Left lobe of liver (tissue), 2 donors: ENCODE results near the gene MAVS. TPM values are rescaled to one million over a fixed set of nuclear protein-coding genes. Genes with fewer than 3 reads are reported as not detected.
"Not testable (repeated sequence)": the region's sequence is repeated elsewhere in the genome, so short reads cannot be mapped to it uniquely, and the experiment has no call there.

Experiments
- ATAC-seq: fragments of 200-7000 bp; cut with Tn5 transposase; one replicate; pipeline ENCODE4 v1.9.1; 2020; ENCODE audit warnings: mild to moderate bottlenecking, moderate library complexity
- DNase-seq: peaks from one replicate; pipeline ENCODE4 v3.0.0-alpha.2; 2020; ENCODE audit warnings: low spot score
- total RNA-seq: library from RNA; stranded (reverse); gene quantifications from one replicate; pipeline ENCODE4 v1.2.1, GENCODE V29; 2021
- donor health status: DM: no; HTN: no; CAD: no; lungs with moderate emphysema.
- donor health status: DM: no; HTN: yes; CAD: no.

Gene MAVS
- total RNA-seq, 1 donor from 2014 or later, result 21.9 TPM

DNA sequence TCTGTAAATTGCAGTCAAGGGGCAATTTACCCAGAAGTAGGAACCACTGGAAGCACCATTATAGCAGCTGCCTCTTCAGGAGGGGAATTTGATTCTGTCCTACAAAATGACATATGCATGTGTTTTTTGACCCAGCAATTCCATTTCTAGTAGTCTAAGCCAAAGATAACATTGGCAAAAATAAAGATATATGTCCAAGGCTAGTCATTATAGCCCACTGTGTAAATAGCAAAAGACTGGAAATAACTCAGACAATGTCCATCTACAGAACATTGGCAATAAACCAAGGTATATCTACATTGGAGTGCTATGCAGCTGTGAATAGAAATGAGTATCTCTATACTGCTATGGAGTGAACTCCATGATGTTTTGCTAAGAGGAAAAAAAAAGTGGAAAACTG lies 30.0 kb downstream of the MAVS start:
- DNase-seq, result no peak
- no peak for ATAC-seq

DNA sequence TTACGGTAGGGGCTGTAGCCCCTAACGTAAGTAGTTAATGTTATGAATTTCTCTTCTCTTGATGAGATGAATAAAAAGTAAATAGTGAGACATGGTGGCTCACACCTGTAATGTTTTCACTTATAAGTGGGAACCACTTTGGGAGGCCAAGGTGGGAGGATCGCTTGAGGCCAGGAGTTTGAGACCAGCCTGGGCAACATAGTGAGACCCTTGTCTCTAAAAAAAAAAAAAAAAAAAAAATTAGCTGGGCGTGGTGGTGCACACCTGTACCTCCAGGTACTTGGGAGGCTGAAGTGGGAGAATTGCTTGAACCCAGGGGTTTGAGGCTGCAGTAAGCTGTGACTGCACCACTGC lies 32.3 kb downstream of the MAVS start:
- not testable (repeated sequence) for ATAC-seq, DNase-seq

- DNase-seq (no peak), ATAC-seq (no peak)
Observed at GRCh38 chr20:3885715-3886114, 39.1 kb downstream of the MAVS start.

DNA sequence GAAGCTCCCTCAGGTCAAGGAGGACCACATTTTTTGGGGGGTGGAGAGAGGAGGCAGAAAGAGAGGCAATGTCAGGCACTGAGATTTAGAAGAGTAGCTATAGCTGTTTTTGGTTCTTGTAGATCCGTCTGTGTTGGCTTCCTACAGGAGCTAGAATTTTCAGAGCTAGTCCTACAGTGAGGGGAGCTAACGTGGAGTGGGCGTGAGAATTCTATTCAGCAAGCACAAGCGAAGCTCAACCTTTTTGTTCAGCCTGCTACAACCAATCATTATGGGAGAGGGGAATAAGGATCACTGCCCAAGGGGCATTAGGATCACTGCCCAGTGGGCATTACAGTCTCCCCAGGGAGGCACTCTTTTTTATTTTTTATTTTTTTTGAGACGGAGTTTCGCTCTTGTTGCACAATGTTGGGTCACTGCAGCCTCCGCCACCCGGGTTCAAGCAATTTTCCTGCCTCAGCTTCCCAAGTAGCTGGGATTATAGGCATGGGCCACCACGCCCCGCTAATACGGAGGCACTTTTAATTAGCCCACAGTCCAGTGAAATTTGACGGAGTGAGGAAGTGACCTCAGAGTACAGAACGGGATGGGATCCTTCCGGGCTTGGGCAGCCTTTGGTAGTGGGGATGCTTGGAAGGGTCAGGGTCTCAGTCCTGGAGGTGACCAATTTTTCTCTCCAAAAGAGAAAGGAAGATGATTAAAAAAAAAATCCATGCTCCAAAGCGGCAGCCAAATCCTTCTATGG lies 41.4 kb downstream of the MAVS start:
- ATAC-seq, result no peak
- no peak for DNase-seq

DNA sequence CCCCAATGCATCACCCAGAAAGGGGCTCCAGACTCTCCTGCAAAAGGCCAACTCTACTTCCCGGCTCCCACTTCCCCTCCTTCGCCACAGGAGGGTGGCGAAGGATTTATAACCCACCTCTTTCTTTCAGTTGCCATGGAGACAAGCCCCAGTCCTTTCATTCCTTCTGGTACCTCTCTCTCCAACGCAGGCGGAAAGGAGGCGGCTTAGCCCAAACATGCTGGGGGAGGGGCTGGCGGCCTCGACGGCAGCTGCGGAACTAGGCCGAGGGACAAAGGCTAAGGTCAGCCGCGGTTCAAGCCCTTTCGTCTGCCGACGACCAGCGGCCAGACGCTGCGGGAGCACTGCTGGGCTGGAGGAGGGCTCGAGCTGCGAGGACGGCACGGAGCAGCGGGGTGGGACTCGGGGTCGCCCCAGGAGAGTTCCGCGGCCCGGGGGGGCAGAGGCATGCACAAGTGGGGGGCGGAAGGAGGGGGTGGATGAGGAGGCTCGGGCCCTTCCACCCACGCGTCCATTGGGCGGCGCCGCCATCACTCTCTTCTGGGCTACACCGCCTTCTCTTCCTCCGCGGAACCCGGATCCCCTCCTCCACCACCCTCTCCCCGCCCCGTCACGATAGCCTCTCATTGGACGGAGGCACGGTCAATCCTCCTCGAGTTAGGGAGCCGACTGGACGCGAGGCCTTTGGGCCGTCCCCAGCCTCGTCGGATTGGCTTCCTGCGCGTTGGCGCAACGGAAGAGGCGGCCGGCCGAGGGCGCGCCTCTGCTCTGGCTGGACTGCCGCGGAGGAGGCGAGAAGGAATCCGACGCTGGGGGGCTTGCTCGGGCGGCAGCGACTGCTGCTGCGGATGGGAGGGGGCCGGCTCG lies 42.2 kb downstream of the MAVS start, which contains the start of gene PANK2:
Gene PANK2 (plus strand): TSS at position 766 of the 867 bp plus-strand sequence.
- DNase-seq, result peak; percentile 100
- peak; percentile 94 for ATAC-seq

GRCh38 chr20:3889489-3890397 lies 43.1 kb downstream of the MAVS start:
- ATAC-seq, result peak; percentile 6
- DNase-seq, result peak; percentile 57

DNA sequence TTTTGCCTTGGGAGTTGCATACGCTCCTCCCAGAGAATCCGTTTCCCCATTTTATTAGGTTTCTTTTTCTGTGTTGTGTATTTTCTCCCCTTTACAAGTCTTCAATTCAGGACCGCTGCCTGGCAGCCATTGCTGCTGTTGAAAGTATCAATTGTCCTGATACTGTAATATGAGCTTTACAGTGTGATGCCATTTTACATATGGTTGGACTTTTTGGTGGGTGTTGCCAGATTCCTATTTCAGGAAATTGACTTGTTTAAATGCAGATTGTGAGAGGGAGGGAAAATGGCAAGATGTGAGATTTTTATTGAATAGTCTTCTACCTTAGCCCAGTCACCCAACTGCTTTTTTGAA lies 43.7 kb downstream of the MAVS start:
- DNase-seq (no peak), ATAC-seq (no peak)

DNA sequence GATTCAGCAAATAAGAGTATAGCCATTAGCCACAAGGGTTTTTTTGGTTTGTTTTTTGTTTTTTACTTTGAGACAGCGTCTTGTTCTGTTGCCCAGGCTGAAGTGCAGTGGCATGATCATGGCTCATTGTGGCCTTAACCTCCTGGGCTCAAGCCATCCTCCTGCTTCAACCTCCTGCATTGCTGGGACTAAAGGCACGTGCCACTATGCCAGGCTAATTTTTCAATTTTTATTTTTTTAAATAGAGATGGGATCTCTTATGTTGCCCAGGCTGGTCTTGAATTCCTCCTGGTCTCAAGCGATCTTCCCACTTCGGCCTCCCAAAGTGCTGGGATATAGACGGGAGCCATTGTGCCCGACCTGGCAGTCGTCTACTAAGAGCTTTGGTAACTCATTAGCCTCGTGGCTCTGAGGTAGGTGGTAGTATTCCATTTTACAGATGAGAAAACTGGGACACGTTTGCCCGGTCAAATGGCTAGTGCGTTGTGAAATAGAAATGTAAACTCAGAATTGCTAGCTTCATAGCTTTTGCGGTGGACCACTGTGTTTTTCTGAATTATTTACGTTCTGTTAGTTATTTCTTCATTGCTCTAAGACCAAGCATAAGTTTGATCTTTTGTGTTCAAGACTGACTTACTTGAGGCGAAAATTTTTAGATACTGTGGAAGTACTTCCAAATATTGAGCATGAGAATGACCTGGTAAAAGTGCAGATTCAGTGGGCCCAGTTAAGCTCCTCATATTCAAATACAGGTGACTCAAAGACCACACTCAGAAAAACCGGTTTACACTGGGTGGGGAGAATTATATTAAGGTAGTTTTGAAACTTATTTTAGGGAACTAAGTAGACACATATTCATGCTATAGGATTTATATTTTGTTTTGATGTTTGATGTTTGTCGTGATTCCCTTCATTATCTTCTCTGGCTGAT lies 44.6 kb downstream of the MAVS start:
- no peak for DNase-seq

GRCh38 chr20:3894796-3895195 lies 48.2 kb downstream of the MAVS start:
- DNase-seq, result no peak
- ATAC-seq, result no peak

More for the DNA sequence above, 44.6 kb downstream of the MAVS start:
- no peak for ATAC-seq

DNA sequence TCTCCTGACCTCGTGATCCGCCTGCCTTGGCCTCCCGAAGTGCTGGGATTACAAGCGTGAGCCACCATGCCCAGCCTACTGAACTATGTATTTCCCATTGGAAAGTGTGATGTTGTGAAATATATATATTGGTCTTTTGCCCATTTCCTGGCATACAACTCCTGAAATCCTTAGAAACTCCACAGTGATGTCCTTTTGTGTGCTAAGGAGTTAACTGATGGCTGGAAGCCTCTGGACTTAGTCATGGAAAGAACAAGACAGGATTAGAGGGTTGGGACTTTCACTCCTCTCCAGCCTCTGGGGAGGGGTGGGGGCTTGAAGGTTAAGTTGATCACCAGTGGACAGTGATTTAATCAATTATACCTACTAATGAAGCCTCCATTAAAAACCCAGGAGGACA lies 49.7 kb downstream of the MAVS start:
- ATAC-seq, result no peak

GRCh38 chr20:3896853-3897583 lies 50.4 kb downstream of the MAVS start:
- ATAC-seq (no peak), DNase-seq (no peak)

More for the DNA sequence above, 49.7 kb downstream of the MAVS start:
- DNase-seq, result no peak

GRCh38 chr20:3898181-3898580 lies 51.5 kb downstream of the MAVS start:
- not testable (repeated sequence) for DNase-seq, ATAC-seq

DNA sequence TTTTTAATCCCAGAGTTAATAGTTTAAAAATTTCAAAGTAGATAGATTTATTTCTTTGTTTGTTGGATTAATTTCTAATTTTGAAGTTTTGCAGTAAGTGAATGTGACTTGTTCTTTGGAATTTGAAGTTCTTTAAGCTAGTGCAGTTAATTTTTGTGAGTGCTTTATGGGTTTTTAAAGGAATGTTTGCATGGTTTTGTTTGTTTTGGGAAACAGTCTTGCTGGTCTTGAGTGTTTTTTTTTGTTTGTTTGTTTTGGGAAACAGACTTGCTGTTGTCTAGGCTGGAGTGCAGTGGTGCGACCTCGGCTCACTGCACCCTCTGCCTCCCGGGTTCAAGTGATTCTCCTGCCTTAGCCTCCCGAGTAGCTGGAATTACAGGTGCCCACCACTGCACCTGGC lies 52.0 kb downstream of the MAVS start:
- DNase-seq, result no peak
- no peak for ATAC-seq

DNA sequence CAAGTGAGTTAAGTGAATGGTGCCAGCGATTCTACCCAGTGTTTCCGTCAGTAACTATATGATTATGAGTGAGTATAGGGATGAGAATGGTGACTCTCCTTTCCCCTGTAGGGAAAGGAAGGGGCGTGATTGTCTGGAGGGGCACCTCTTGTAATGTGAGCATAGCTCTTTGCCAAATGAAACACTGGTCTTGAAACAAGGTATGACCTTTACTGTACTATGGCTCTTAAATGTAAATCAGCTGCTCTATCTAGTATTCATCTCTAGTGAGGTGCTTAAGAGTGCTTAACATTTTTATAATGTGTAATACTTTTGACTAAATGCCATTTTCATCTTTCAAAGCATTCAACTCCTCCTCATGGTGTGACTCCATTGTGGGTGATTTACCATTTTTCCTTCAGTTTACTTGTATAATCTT lies 53.6 kb downstream of the MAVS start:
- DNase-seq (peak; percentile 14), ATAC-seq (no peak)

DNA sequence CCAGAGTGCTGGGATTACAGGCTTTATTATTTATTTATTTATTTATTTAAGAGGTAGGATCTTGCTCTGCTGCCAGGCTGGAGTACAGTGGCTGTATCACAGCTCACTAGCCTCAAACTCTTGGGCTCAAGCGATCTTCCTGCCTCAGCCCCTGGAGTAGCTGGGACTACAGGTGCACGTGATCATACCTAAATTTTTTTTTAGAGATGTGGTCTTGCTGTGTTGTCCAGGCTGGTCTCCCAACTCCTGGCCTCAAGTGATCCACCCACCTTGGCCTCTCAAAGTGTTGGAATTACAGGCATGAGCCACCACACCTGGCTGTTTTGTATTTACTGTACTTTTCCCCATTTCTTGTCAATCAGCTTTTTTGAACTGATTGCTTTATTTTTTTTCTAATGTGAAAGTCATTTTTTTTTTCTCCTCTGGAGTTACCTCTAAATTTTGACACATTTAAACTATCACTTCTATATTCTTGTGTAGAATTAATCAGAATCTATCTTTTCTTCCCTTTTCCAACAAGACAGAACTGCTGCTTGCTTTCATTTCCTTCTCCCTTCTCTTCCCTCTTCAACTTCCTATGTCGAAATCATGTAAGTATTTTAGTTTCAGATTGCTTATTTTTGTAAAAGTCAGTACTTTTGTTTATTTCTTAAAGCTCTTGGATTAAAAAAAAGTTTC lies 54.5 kb downstream of the MAVS start:
- peak; percentile 33 for DNase-seq
- ATAC-seq, result no peak

- ATAC-seq (no peak), DNase-seq (peak; percentile 28)
Observed at GRCh38 chr20:3901706-3902440, 55.2 kb downstream of the MAVS start.

GRCh38 chr20:3902446-3902845 lies 55.8 kb downstream of the MAVS start:
- ATAC-seq, result no peak
- DNase-seq, result peak; percentile 7

- peak; percentile 45 for ATAC-seq
Observed at GRCh38 chr20:3904224-3904623, 57.6 kb downstream of the MAVS start.

More at GRCh38 chr20:3904224-3904623, 57.6 kb downstream of the MAVS start:
- peak; percentile 11 for DNase-seq
